Measurements from ENCODE around the gene KPTN.

Gene KPTN

DNA sequence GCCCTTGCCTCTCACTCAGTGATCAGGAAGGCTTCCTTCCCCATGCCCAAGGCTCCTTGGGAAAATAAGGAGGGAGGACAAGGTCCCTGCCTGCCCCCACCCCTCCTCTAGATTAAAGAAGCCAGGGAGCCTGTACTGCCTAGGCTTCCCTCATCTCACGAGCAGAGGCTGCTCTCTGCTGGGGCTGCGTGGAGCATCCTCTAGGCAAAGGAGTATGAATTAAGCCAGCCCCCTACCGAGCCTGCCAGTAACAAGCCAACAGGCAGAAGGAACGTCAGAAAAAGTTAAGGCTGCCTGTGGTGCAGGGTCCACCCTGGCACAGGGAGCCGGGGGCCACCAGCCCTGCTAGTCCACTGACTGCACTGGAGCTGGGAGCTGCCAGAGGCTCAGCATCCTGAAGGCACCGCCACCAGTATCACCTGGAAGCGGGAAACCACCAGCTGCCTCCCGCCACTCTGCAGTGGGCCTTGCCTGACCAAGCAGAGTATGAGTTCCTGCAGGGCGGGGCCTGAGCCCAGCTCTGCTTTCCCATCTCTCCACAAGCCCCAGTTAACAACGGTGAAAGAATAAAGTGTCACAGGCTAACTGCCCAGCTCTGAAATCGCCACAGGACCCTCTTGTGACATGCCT, 24.0 kb upstream of the KPTN start:
- Histone ChIP-seq H3K4me3 (ENCODE audit: low read depth in 1 of 2, low read length in 2 of 2) (no peak overlapping the region), H3K9ac (ENCODE audit: low read length) (peak overlapping the region; percentile 3), H3K9me3 (ENCODE audit: low read length) (no peaks in the 10 kb centered on the region), H3K27ac (ENCODE audit: low read depth, low read length) (no peak overlapping the region), H3K27me3 (ENCODE audit: control insufficient read depth in 1 of 2, insufficient read depth in 2 of 2, low read length in 2 of 2) (no peaks in the 10 kb centered on the region), H3K36me3 (ENCODE audit: insufficient read depth, low read length) (peaks cover 27% of the 10 kb centered on the region), H3K4me1 (ENCODE audit: insufficient read depth, low read length) (peaks cover 67% of the 10 kb centered on the region)

GRCh38 chr19:47507012-47507411, 23.0 kb upstream of the KPTN start:
- Histone ChIP-seq H3K9ac (ENCODE audit: low read length) (peak overlapping the region; percentile 3), H3K27me3 (ENCODE audit: control insufficient read depth in 1 of 2, insufficient read depth in 2 of 2, low read length in 2 of 2) (no peaks in the 10 kb centered on the region), H3K9me3 (ENCODE audit: low read length) (no peaks in the 10 kb centered on the region), H3K4me1 (ENCODE audit: insufficient read depth, low read length) (peaks cover 56% of the 10 kb centered on the region), H3K36me3 (ENCODE audit: insufficient read depth, low read length) (peaks cover 36% of the 10 kb centered on the region), H3K27ac (ENCODE audit: low read depth, low read length) (no peak overlapping the region), H3K4me3 (ENCODE audit: low read depth in 1 of 2, low read length in 2 of 2) (no peak overlapping the region)

GRCh38 chr19:47506459-47506858, 22.4 kb upstream of the KPTN start:
- peaks cover 52% of the 10 kb centered on the region for H3K4me1 ChIP-seq (ENCODE audit: insufficient read depth, low read length)
- no peaks in the 10 kb centered on the region for H3K9me3 ChIP-seq (ENCODE audit: low read length)
- H3K27me3 ChIP-seq (ENCODE audit: control insufficient read depth in 1 of 2, insufficient read depth in 2 of 2, low read length in 2 of 2): no peaks in the 10 kb centered on the region
- H3K9ac ChIP-seq (ENCODE audit: low read length): no peak overlapping the region
- H3K36me3 ChIP-seq (ENCODE audit: insufficient read depth, low read length): peaks cover 38% of the 10 kb centered on the region
- H3K27ac ChIP-seq (ENCODE audit: low read depth, low read length): peak overlapping the region; percentile 49
- no peak overlapping the region for H3K4me3 ChIP-seq (ENCODE audit: low read depth in 1 of 2, low read length in 2 of 2)

DNA sequence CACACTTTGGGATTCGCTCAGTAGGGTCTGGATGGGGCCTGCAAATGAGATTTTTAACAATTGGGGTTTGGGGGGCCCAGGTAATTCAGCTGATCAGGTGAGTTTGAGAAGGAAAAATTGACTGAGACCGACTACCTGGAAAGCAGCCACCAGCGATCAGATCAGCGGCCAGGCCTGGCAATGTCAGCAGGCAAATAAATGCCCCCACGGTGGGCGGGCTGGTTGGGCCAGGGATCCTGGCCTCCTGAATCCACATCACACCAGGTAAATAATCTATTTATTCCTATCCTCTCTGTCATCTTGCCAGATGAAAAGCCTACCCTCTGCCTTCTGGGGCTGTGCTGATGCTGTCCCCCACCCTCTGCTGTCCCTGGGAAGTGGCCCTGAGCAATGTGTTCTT, 21.5 kb upstream of the KPTN start:
- H3K36me3 ChIP-seq (ENCODE audit: insufficient read depth, low read length): peaks cover 48% of the 10 kb centered on the region
- no peaks in the 10 kb centered on the region for H3K27me3 ChIP-seq (ENCODE audit: control insufficient read depth in 1 of 2, insufficient read depth in 2 of 2, low read length in 2 of 2)
- H3K4me3 ChIP-seq (ENCODE audit: low read depth in 1 of 2, low read length in 2 of 2): no peak overlapping the region
- H3K27ac ChIP-seq (ENCODE audit: low read depth, low read length): no peak overlapping the region
- peaks cover 46% of the 10 kb centered on the region for H3K4me1 ChIP-seq (ENCODE audit: insufficient read depth, low read length)
- no peak overlapping the region for H3K9ac ChIP-seq (ENCODE audit: low read length)
- H3K9me3 ChIP-seq (ENCODE audit: low read length): no peaks in the 10 kb centered on the region

- Histone ChIP-seq H3K36me3 (ENCODE audit: insufficient read depth, low read length) (peaks cover 65% of the 10 kb centered on the region), H3K27ac (ENCODE audit: low read depth, low read length) (no peak overlapping the region), H3K4me1 (ENCODE audit: insufficient read depth, low read length) (peaks cover 32% of the 10 kb centered on the region), H3K9ac (ENCODE audit: low read length) (no peak overlapping the region), H3K27me3 (ENCODE audit: control insufficient read depth in 1 of 2, insufficient read depth in 2 of 2, low read length in 2 of 2) (no peaks in the 10 kb centered on the region), H3K4me3 (ENCODE audit: low read depth in 1 of 2, low read length in 2 of 2) (no peak overlapping the region), H3K9me3 (ENCODE audit: low read length) (no peaks in the 10 kb centered on the region)
Observed at GRCh38 chr19:47503826-47504150, 19.8 kb upstream of the KPTN start.

- Histone ChIP-seq H3K27ac (ENCODE audit: low read depth, low read length) (no peak overlapping the region), H3K36me3 (ENCODE audit: insufficient read depth, low read length) (peaks cover 69% of the 10 kb centered on the region)
Observed at GRCh38 chr19:47503130-47503825, 19.3 kb upstream of the KPTN start.

GRCh38 chr19:47499863-47500830, 16.1 kb upstream of the KPTN start:
- Histone ChIP-seq H3K27ac (ENCODE audit: low read depth, low read length) (no peak overlapping the region), H3K36me3 (ENCODE audit: insufficient read depth, low read length) (peaks cover 75% of the 10 kb centered on the region), H3K4me3 (ENCODE audit: low read depth in 1 of 2, low read length in 2 of 2) (no peak overlapping the region), H3K9ac (ENCODE audit: low read length) (no peak overlapping the region), H3K27me3 (ENCODE audit: control insufficient read depth in 1 of 2, insufficient read depth in 2 of 2, low read length in 2 of 2) (no peaks in the 10 kb centered on the region), H3K4me1 (ENCODE audit: insufficient read depth, low read length) (peaks cover 5% of the 10 kb centered on the region), H3K9me3 (ENCODE audit: low read length) (no peaks in the 10 kb centered on the region)

More at GRCh38 chr19:47503130-47503825, 19.3 kb upstream of the KPTN start:
- Histone ChIP-seq H3K9ac (ENCODE audit: low read length) (no peak overlapping the region), H3K4me3 (ENCODE audit: low read depth in 1 of 2, low read length in 2 of 2) (no peak overlapping the region), H3K9me3 (ENCODE audit: low read length) (no peaks in the 10 kb centered on the region), H3K27me3 (ENCODE audit: control insufficient read depth in 1 of 2, insufficient read depth in 2 of 2, low read length in 2 of 2) (no peaks in the 10 kb centered on the region), H3K4me1 (ENCODE audit: insufficient read depth, low read length) (peaks cover 27% of the 10 kb centered on the region)

GRCh38 chr19:47499371-47499770, 15.4 kb upstream of the KPTN start:
- Histone ChIP-seq H3K9ac (ENCODE audit: low read length) (no peak overlapping the region), H3K9me3 (ENCODE audit: low read length) (no peaks in the 10 kb centered on the region), H3K36me3 (ENCODE audit: insufficient read depth, low read length) (peaks cover 83% of the 10 kb centered on the region), H3K27ac (ENCODE audit: low read depth, low read length) (no peak overlapping the region), H3K27me3 (ENCODE audit: control insufficient read depth in 1 of 2, insufficient read depth in 2 of 2, low read length in 2 of 2) (no peaks in the 10 kb centered on the region), H3K4me3 (ENCODE audit: low read depth in 1 of 2, low read length in 2 of 2) (no peak overlapping the region), H3K4me1 (ENCODE audit: insufficient read depth, low read length) (peaks cover 5% of the 10 kb centered on the region)

GRCh38 chr19:47498561-47498960, 14.5 kb upstream of the KPTN start:
- no peaks in the 10 kb centered on the region for H3K9me3 ChIP-seq (ENCODE audit: low read length)
- no peak overlapping the region for H3K27ac ChIP-seq (ENCODE audit: low read depth, low read length)
- no peak overlapping the region for H3K9ac ChIP-seq (ENCODE audit: low read length)
- H3K4me1 ChIP-seq (ENCODE audit: insufficient read depth, low read length): peaks cover 5% of the 10 kb centered on the region
- H3K27me3 ChIP-seq (ENCODE audit: control insufficient read depth in 1 of 2, insufficient read depth in 2 of 2, low read length in 2 of 2): no peaks in the 10 kb centered on the region
- H3K36me3 ChIP-seq (ENCODE audit: insufficient read depth, low read length): peaks cover 84% of the 10 kb centered on the region
- no peak overlapping the region for H3K4me3 ChIP-seq (ENCODE audit: low read depth in 1 of 2, low read length in 2 of 2)

GRCh38 chr19:47497821-47498520, 14.0 kb upstream of the KPTN start:
- Histone ChIP-seq H3K9me3 (ENCODE audit: low read length) (no peaks in the 10 kb centered on the region), H3K27me3 (ENCODE audit: control insufficient read depth in 1 of 2, insufficient read depth in 2 of 2, low read length in 2 of 2) (no peaks in the 10 kb centered on the region), H3K36me3 (ENCODE audit: insufficient read depth, low read length) (peaks cover 84% of the 10 kb centered on the region), H3K9ac (ENCODE audit: low read length) (no peak overlapping the region), H3K27ac (ENCODE audit: low read depth, low read length) (no peak overlapping the region), H3K4me1 (ENCODE audit: insufficient read depth, low read length) (peaks cover 5% of the 10 kb centered on the region), H3K4me3 (ENCODE audit: low read depth in 1 of 2, low read length in 2 of 2) (no peak overlapping the region)

Data from muscle layer of colon (tissue), 2 donors.